Measurements from ENCODE around the gene ASXL1. TPM values are rescaled to one million over a fixed set of nuclear protein-coding genes. Genes with fewer than 3 reads are reported as not detected.

The ASXL1 gene
- total RNA-seq, 1 experiment from 2014 or later: 38.8 TPM

DNA sequence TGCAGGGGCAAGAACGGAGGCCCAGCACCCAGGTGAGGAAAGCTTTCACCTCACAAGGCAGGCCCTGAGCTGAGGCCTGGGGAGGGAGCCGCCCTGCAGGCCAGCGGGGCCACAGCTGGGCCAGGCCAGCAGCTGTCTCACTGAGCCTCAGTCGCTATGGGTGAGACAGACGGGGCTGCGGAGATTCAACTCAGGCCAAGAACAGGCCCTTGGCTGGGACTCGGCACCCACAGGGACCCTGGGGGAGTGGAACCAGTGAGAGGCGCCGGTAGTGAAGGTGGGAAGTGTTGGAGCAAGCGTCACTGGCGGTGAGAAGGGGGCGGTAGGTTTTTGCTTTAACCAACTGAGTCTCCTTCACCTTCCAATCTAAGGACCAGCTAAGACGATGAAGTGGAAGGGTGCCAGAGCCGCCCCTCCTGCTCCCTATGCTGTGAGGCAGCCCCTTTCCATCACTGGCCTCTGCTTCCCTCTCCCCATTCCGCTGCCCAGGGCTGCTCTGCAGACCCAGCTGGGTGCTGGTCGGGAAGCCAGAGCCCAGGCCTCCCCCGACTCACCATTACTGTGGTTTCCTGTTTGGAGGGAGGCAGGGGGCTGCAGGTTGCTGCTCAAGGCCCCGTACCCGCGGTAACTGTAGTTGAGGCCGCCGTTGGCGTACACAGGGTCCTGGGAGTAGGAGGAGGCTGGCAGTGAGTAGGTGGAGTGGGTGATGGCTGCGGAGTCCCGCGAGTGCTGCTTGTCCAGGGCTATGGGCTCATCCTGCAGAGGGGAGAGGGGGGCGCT lies 93.7 kb downstream of the ASXL1 start:
- no peak for DNase-seq (ENCODE audit: low read depth)

DNA sequence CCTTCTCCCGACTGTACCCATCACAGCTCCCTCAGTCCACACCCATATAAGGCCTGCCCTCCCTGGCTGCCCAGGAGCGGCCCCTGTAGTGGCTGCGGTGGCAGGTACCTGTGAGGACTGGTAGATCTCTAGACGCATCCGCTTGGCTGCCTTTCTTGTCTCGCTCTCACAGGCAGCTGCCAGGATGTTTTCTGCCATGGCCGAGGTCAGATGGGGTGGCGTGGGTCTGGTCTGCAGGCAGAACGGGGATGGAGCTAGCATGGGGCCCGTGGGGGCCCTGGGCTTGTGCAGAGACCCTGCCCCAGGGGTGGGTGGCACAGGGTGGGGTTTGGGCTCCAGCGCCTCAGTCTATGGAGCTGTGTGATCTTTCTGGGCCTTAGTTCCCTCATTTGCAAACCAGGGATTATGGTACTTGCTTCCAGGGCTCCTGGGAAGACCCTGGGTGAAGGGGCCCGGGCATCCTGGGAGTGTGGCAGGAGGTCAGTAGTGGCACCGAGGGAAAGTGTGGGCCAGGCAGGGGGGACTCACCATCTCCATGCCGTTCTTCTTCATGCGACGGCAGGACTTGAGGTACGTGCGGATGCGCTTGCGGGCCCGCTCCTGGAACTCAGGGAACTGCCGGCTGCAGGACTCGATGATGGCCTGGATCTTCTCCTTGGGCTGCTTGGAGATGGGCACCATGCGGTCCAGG lies 94.8 kb downstream of the ASXL1 start:
- no peak for DNase-seq (ENCODE audit: low read depth)

GRCh38 chr20:32453467-32454163 lies 95.5 kb downstream of the ASXL1 start:
- no peak for DNase-seq (ENCODE audit: low read depth)

DNA sequence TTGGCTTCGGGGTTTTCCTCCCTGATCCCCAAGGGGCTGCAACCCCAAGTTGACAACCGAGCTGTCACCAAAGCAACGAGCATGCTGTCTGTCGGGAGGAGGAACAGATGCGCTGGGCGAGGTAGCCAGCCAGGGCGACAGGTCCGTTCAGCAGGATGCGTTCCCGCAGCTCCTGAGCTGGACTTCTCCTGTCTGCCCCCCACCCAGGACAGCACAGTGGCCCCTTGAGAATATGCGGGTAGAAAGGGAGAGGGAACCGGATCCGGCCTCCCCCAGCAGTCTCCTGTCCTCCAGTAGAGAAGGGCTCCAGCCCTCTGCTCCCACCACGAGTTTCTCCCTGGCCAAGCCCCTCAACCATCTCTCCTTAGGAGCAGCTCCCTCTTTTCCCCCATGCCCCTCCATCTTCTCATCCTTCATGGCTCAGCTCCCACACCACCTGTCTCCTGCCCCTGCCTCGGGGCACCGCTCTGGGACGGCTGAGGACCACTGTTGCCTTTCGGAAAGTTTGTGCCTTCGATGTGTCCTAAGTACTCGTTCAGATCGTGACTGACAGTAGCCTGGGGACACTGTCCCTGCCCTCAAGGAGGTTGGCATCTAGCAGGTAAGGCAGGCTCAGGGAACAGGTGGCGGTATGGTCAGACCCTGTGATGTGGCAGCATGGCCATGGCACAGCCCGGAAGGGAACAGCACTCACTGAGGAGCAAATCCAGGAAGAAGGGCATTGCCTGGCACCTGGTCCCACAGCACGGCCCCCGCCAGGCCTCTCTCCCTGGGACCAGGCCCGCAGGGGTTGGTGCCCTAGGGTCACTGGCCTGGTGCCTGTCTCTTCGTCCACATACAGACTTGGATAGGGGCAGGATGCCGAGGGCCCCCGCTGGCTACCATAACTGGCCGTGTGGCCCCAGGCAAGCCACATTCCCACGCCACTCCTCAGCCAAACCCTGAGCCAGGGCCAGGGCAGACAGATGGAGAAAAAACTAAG lies 96.3 kb downstream of the ASXL1 start:
- no peak for DNase-seq (ENCODE audit: low read depth)

GRCh38 chr20:32455171-32455900 lies 97.2 kb downstream of the ASXL1 start:
- DNase-seq (ENCODE audit: low read depth): no peak

DNA sequence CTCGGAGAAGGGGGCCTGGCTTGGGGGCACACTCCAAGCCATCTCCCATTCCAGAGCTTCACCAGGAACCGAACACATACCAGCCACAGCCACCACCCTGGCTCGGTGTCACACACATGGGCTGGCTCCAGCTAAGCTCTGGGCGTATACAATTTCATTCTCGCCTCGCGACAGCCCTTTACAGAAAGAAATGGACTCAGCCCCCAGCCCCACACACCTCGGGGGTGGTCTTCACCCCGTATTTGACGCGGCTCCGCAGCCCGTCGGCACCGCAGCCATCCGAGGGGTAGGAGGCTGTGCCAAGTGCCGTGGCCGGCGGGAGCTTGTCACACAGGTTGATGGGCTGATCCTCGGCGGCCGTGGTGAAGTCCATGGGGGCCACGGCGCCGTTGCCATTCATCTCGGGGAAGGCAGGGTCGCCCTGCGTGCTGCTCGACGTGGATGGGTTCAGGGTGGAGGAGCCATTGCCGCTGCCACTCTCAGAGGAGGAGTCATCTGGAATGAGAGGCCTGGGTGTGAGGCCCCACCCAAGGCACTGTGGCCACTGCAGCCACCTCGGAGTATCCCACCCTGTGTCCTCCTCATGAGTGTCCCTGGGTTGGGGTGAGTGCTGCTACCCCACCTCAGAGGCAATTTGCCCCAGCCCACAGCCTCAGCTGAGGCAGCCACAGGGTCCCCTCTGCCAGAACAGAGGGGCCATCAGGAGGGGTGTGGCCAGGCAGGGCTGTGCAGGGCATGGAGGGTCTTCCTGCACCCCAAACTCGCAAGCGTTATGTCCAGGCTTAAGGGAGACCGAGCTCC lies 98.0 kb downstream of the ASXL1 start:
- no peak for DNase-seq (ENCODE audit: low read depth)

GRCh38 chr20:32456869-32457478 lies 98.8 kb downstream of the ASXL1 start:
- DNase-seq (ENCODE audit: low read depth): no peak

DNA sequence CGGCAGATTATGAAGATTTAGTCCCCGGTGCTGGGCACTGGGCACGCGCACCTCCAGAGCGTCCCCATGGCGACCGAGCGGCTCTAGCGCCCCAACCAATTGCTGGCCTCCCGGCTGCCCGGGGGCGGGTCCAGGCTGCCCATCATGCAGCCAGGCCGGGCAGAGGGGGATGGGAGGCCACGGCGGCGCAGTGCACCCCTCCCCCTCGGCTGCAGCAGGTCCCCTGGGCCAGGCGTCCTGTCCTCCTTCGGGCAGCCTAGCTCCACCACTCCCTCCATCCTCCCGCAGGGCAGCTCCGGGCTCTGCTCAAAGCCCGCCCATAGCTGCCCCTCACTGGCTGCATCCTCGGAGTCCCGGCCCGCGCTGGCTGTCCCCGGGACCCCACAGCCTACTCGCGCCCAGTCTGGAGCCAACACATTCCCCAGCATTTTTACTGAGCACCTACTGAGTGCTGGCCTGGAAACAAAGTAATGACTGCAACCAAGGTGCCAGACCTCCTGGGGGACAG lies 99.4 kb downstream of the ASXL1 start:
- no peak for DNase-seq (ENCODE audit: low read depth)

DNA sequence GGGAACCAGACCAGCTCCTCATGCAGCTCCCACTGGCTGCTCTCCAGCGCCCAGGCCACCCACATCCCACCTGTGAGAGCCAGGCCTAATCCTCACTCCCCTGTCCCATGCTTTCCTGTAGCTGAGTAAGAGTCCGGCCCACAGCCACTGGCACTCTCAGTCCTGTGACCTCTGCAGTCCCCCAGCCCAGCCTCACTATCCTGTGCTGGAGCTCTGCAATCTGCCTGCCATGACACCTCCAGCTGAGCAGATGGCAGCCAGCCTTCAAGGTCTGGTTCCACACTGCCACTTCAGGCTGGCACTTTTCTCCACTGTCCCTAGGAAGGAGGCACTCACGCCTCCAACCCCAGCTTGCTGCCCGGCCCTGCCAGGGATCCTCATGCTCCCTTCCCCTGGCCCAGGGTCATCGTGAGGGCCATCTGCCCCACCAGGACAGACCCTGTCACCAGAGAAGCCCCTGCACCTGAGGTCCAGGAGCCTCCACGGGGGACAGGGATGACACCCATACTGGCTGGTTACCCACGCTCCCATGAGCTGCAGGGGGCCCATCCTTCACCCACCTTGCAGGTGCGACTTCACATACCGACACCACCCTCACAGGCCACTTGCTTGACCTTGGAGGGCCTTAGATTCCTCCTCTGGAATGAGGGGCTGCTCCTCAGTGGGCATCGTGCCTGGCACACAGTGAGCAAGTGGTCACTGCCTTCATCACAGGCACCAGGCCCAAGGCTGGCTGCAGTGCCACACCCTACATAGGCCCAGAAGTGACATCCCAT lies 100.1 kb downstream of the ASXL1 start:
- no peak for DNase-seq (ENCODE audit: low read depth)

DNA sequence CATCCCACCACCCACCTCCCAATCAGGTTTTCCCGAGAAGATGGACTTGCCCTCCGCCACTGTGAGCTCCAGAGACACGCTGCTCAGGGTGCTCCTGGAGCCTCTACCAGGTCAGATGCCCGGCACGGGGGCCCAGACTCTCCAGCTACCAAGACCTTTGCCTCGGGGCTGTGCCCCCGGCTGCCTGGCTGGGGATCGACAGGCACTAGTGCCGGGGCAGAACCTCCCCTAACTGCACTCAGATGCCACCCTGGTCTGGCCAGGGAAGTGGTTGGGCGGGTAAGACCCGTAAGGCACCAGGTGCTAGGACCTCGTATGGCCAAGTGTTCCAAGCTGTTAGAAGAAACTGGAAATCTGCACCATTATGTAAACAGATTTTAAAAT lies 100.7 kb downstream of the ASXL1 start:
- no peak for DNase-seq (ENCODE audit: low read depth)

DNA sequence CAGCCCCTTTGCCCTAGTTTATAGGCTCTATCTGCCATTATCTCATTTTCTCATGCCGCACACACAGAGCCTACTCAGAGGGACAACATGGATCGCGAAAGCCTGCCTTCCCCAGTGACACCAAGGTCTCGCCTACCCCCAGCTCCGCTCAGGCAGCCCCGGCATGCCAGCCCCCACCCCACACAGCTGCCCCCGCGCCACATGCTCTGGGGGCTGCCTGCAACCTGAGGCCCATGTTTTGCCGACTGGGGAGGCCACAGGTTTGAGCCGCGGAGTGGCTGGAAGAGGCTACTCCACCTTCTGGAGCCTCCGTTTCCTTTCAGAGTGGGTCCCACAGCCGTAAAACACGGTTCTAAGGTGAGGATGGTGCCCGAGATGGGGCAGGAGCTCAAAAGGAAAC lies 102.1 kb downstream of the ASXL1 start:
- no peak for DNase-seq (ENCODE audit: low read depth)

DNA sequence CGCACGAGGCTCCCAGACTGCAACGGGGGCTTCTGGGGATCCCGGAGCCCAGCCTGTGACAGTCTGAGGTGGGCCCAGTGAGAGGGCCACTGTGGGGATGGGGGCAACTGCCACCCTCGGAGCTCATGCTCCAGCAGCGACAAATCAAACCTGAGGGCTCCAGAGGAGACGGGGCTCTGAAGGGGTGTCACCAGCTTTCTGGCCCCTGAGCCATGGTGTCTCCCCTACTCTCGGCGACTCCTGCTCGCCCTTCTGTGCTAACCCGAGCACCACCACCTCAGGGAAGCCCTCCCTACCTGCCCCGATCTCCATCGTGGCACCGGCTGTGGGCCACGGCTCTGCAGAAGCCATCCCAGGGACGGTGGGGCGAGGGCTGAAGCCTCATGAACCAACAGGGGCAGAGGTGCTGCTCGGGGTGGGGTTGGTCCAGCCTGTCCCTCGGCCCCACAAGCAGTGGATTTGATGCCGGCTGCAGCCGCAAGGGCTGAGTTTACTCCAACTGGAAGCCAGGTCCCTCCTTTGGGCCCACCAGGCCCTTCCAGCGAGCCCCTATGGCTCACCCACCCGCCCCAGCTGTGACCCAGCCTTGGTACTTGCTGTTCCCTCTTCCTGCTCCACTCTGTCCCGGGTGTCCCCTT lies 102.7 kb downstream of the ASXL1 start:
- DNase-seq (ENCODE audit: low read depth): no peak

GRCh38 chr20:32461836-32462600 lies 103.9 kb downstream of the ASXL1 start:
- no peak for DNase-seq (ENCODE audit: low read depth)

DNA sequence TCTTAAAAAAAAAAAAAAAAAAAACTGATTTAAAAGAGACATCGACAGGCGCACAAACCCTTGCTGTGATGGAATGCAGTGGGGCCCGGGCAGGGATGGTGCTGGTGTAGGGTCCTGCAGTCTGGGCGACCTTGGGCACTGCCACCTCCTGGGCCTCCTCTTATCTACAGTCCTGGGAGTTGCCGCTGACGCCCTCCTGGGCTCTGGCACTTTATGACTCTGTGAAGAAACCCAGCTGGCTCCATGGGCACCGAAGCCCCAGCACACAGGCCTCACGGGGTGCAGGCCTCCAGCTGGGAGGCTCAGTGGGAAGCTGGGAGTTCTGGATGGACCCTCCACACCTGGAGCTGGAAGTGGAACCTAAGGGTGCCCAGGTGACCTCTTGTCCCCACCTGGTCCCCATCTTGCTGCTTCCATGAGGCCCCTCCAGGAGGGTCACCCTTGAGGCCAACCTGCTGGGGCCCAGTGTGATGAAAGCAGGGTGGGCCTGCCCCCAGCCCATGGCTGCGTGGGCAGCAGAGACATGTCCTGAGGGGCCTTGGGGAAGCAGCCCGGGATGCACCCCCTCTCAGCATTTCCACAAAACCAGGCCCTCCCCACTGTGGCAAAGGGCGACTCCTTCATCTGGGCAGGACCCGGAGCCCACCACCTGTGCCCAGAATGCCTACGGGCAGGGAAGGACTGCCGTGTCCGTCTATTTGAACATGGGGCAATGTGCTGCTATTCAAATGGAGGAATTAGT lies 104.9 kb downstream of the ASXL1 start:
- DNase-seq (ENCODE audit: low read depth): no peak

DNA sequence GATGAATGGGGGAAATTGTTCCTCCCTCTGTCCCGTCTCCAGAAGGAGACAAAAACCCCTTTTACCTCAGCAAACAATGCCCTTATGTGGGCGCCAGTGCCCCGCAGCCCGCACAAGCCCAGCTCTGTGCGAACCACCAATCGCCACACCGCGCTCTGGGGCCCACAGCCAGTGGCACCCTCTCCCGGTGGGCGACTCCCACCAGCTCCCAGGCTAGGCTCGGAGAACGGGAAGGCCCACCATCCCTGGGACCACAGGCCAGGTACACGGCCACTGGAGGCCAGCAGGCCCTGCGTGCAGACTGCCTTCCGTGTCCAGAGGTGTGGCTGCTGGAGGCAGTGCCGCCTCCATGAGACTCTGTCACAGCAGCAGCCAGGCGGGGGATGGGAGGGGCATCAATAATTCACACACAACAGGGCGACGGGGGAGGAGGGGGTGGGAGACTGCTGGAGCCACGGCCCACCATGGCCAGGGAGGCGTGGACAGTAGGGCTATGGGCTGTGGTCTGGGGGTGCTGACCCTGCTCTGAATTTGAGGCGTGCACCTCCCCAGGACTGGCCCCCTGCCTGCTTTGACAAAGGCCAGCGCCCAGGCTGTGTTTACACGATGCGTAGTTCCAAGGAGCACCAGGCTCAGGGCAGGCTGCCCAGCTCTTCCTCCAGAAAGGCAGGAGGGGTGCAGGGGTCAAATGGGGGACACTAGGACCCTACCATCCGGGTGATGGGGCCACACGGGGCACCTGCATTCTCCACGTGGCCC lies 105.7 kb downstream of the ASXL1 start:
- DNase-seq (ENCODE audit: low read depth): no peak
